Hepatocyte (in vitro differentiated cells): ENCODE measurements around the gene ECHDC3.

Source experiments
- EZH2 ChIP-seq: fragments of 200-600 bp; sonication (generic); IDR thresholded peaks from 2 replicates; pipeline ENCODE4 v1.6.1; 2016; ENCODE audit warnings: antibody characterized with exemption, mild to moderate bottlenecking, borderline replicate concordance
- TF ChIP-seq, protein P1 (sequence below): fragments of 200-600 bp; sonication (generic); IDR thresholded peaks from 2 replicates; pipeline ENCODE4 v1.5.1; 2016; ENCODE audit warnings: antibody characterized with exemption, mild to moderate bottlenecking; ENCODE audit not compliant: poor library complexity

- TF ChIP-seq, protein P1, sequence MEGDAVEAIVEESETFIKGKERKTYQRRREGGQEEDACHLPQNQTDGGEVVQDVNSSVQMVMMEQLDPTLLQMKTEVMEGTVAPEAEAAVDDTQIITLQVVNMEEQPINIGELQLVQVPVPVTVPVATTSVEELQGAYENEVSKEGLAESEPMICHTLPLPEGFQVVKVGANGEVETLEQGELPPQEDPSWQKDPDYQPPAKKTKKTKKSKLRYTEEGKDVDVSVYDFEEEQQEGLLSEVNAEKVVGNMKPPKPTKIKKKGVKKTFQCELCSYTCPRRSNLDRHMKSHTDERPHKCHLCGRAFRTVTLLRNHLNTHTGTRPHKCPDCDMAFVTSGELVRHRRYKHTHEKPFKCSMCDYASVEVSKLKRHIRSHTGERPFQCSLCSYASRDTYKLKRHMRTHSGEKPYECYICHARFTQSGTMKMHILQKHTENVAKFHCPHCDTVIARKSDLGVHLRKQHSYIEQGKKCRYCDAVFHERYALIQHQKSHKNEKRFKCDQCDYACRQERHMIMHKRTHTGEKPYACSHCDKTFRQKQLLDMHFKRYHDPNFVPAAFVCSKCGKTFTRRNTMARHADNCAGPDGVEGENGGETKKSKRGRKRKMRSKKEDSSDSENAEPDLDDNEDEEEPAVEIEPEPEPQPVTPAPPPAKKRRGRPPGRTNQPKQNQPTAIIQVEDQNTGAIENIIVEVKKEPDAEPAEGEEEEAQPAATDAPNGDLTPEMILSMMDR, result no peak
- TF ChIP-seq EZH2, result no peak
Measured at GRCh38 chr10:11775412-11775811, 33.2 kb downstream of the ECHDC3 start.
